ENCODE measurements around the gene COA7.
A peak's percentile ranks its signal among the peaks of the same experiment; 100 is the strongest.

The COA7 gene

GRCh38 chr1:52674497-52675384, 23.4 kb downstream of the COA7 start:
- TF ChIP-seq CTCF (conservative IDR thresholded peaks at IDR 0.05), result no peak
- H3K27ac ChIP-seq, result peak overlapping the region; percentile 33; the same call in 1 of the 2 replicates

- TF ChIP-seq CTCF (conservative IDR thresholded peaks at IDR 0.05), result no peak
- H3K27ac ChIP-seq, result no peak overlapping the region
Observed at GRCh38 chr1:52673513-52673912, 24.6 kb downstream of the COA7 start.

GRCh38 chr1:52672946-52673345, 25.2 kb downstream of the COA7 start:
- no peak for TF ChIP-seq CTCF (conservative IDR thresholded peaks at IDR 0.05)
- H3K27ac ChIP-seq, result no peak overlapping the region

- no peak for TF ChIP-seq CTCF (conservative IDR thresholded peaks at IDR 0.05)
- H3K27ac ChIP-seq, result no peak overlapping the region
Observed at GRCh38 chr1:52670604-52671003, 27.5 kb downstream of the COA7 start.

GRCh38 chr1:52669696-52670095, 28.5 kb downstream of the COA7 start:
- no peak overlapping the region for H3K27ac ChIP-seq
- TF ChIP-seq CTCF (conservative IDR thresholded peaks at IDR 0.05), result no peak

- no peak overlapping the region for H3K27ac ChIP-seq
- TF ChIP-seq CTCF (conservative IDR thresholded peaks at IDR 0.05), result no peak
Observed at GRCh38 chr1:52668711-52669110, 29.4 kb downstream of the COA7 start.

- H3K27ac ChIP-seq, result no peak overlapping the region
- TF ChIP-seq CTCF (conservative IDR thresholded peaks at IDR 0.05), result no peak
Observed at GRCh38 chr1:52667984-52668383, 30.2 kb downstream of the COA7 start.
